ENCODE data around the gene CNTNAP2. TPM values are rescaled to one million over a fixed set of nuclear protein-coding genes. Genes with fewer than 3 reads are reported as not detected.

The CNTNAP2 gene
- total RNA-seq, 2 donors from 2014 or later: 171 to 228 TPM

- Histone ChIP-seq H3K27me3 (ENCODE audit: control insufficient read depth, insufficient read depth, low read length, poor library complexity, severe bottlenecking) (no peaks in the 10 kb centered on the region), H3K4me1 (ENCODE audit: control insufficient read depth, insufficient read depth, low read length) (no peaks in the 10 kb centered on the region), H3K36me3 (ENCODE audit: control insufficient read depth, insufficient read depth, low read length) (no peaks in the 10 kb centered on the region), H3K27ac (ENCODE audit: low read depth, low read length) (no peak overlapping the region), H3K9ac (ENCODE audit: extremely low read depth, low read length, poor library complexity, severe bottlenecking) (no peak overlapping the region), H3K4me3 (ENCODE audit: low read length) (no peak overlapping the region), H3K9me3 (ENCODE audit: control insufficient read depth, low read length) (peaks cover 15% of the 10 kb centered on the region)
- DNase-seq: no peak
- Mint-ChIP-seq H3K27ac (no peak overlapping the region), H3K27me3 (ENCODE audit: insufficient read depth) (no peaks in the 10 kb centered on the region), H3K36me3 (ENCODE audit: low read depth) (no peaks in the 10 kb centered on the region), H3K4me1 (no peaks in the 10 kb centered on the region), H3K9me3 (peaks cover 9% of the 10 kb centered on the region), H3K4me3 (no peak overlapping the region)
- 94% methylated on average over 6 of the region's 6 CpGs; no CpG with 5 or more reads in 1 of the 2 experiments for WGBS, 2 experiments (ENCODE audit: insufficient coverage in 1 of 2, insufficient read length in 1 of 2)
- no peak for TF ChIP-seq CTCF (conservative IDR thresholded peaks at IDR 0.05)
These were observed 2030.8 kb downstream of the CNTNAP2 start for GRCh38 chr7:148147438-148147837.

- H3K27me3 Mint-ChIP-seq (ENCODE audit: insufficient read depth): no peaks in the 10 kb centered on the region
- 87 to 92% methylated on average over 2 to 3 of the region's 3 CpGs for WGBS, 2 experiments (ENCODE audit: insufficient coverage in 1 of 2, insufficient read length in 1 of 2)
- TF ChIP-seq CTCF (conservative IDR thresholded peaks at IDR 0.05): no peak
- H3K27ac Mint-ChIP-seq: no peak overlapping the region
- H3K9ac ChIP-seq (ENCODE audit: extremely low read depth, low read length, poor library complexity, severe bottlenecking): no peak overlapping the region
- H3K36me3 Mint-ChIP-seq (ENCODE audit: low read depth): no peaks in the 10 kb centered on the region
- H3K36me3 ChIP-seq (ENCODE audit: control insufficient read depth, insufficient read depth, low read length): no peaks in the 10 kb centered on the region
- H3K9me3 Mint-ChIP-seq: peaks cover 16% of the 10 kb centered on the region
- H3K27ac ChIP-seq (ENCODE audit: low read depth, low read length): no peak overlapping the region
- no peak overlapping the region for H3K4me3 ChIP-seq (ENCODE audit: low read length)
- H3K9me3 ChIP-seq (ENCODE audit: control insufficient read depth, low read length): peaks cover 15% of the 10 kb centered on the region
- no peaks in the 10 kb centered on the region for H3K4me1 Mint-ChIP-seq
- no peaks in the 10 kb centered on the region for H3K27me3 ChIP-seq (ENCODE audit: control insufficient read depth, insufficient read depth, low read length, poor library complexity, severe bottlenecking)
- H3K4me3 Mint-ChIP-seq: no peak overlapping the region
- no peak for DNase-seq
- no peaks in the 10 kb centered on the region for H3K4me1 ChIP-seq (ENCODE audit: control insufficient read depth, insufficient read depth, low read length)
These were observed 2031.9 kb downstream of the CNTNAP2 start for GRCh38 chr7:148148456-148148855.

- WGBS, 2 experiments (ENCODE audit: insufficient coverage in 1 of 2, insufficient read length in 1 of 2): 96 to 100% methylated on average over 3 of the region's 3 CpGs
- Mint-ChIP-seq H3K4me3 (no peak overlapping the region), H3K36me3 (ENCODE audit: low read depth) (no peaks in the 10 kb centered on the region), H3K9me3 (peaks cover 17% of the 10 kb centered on the region), H3K4me1 (no peaks in the 10 kb centered on the region), H3K27me3 (ENCODE audit: insufficient read depth) (no peaks in the 10 kb centered on the region), H3K27ac (no peak overlapping the region)
- Histone ChIP-seq H3K36me3 (ENCODE audit: control insufficient read depth, insufficient read depth, low read length) (no peaks in the 10 kb centered on the region), H3K9ac (ENCODE audit: extremely low read depth, low read length, poor library complexity, severe bottlenecking) (no peak overlapping the region), H3K9me3 (ENCODE audit: control insufficient read depth, low read length) (peaks cover 10% of the 10 kb centered on the region), H3K27me3 (ENCODE audit: control insufficient read depth, insufficient read depth, low read length, poor library complexity, severe bottlenecking) (no peaks in the 10 kb centered on the region), H3K27ac (ENCODE audit: low read depth, low read length) (no peak overlapping the region), H3K4me3 (ENCODE audit: low read length) (no peak overlapping the region), H3K4me1 (ENCODE audit: control insufficient read depth, insufficient read depth, low read length) (no peaks in the 10 kb centered on the region)
- no peak for DNase-seq
- no peak for TF ChIP-seq CTCF (conservative IDR thresholded peaks at IDR 0.05)
These were observed 2033.1 kb downstream of the CNTNAP2 start for GRCh38 chr7:148149730-148150129.
